Liver (tissue), 3 donors: ENCODE data around the gene GPATCH8.

Experiments
- ATF3 ChIP-seq: IDR thresholded peaks from 2 replicates; pipeline ENCODE4 v1.6.1; 2016; ENCODE audit warnings: antibody characterized with exemption
- CTCF ChIP-seq: fragments of 150-350 bp; IDR thresholded peaks from 2 replicates; pipeline ENCODE4 v1.5.1; 2017; ENCODE audit warnings: improper control_type of control experiment, low read depth, low read length; ENCODE audit not compliant: missing input control
- GABPA ChIP-seq, 2 donors: IDR thresholded peaks in 1 of 2; conservative IDR thresholded peaks in 1 of 2; 2 replicates each; pipeline ENCODE4 v1.6.1; 2016; ENCODE audit warnings: antibody characterized with exemption in 2 of 2, mild to moderate bottlenecking in 1 of 2, moderate library complexity in 1 of 2
- MAX ChIP-seq: IDR thresholded peaks from 2 replicates; pipeline ENCODE4 v1.6.1; 2016; ENCODE audit warnings: antibody characterized with exemption
- RAD21 ChIP-seq, 2 donors: IDR thresholded peaks; 2 replicates each; pipeline ENCODE4 v1.6.1; 2016; ENCODE audit warnings: antibody characterized with exemption in 2 of 2, mild to moderate bottlenecking in 2 of 2
- REST ChIP-seq: IDR thresholded peaks from 2 replicates; pipeline ENCODE4 v1.6.1; 2016; ENCODE audit warnings: antibody characterized with exemption, mild to moderate bottlenecking
- TAF1 ChIP-seq: conservative IDR thresholded peaks from 2 replicates; pipeline ENCODE4 v1.6.1; 2016; ENCODE audit warnings: antibody characterized with exemption, mild to moderate bottlenecking
- donor health status: healthy.
- donor health status: healthy.

- TF ChIP-seq CTCF = no peak
- no peak for TF ChIP-seq TAF1
- no peak for TF ChIP-seq RAD21 (IDR thresholded peaks at IDR 0.05)
- no peak for TF ChIP-seq GABPA (IDR thresholded peaks at IDR 0.05 in 1 of 2, conservative IDR thresholded peaks at IDR 0.05 in 1 of 2)
- TF ChIP-seq REST = no peak
- TF ChIP-seq MAX = no peak
- TF ChIP-seq ATF3 = no peak
Observed at GRCh38 chr17:44358066-44358465, 145.1 kb downstream of the GPATCH8 start.
